HepG2 (cell line): ENCODE data around the gene STAP2. TPM values are rescaled to one million over a fixed set of nuclear protein-coding genes. Genes with fewer than 3 reads are reported as not detected.
A peak's percentile ranks its signal among the peaks of the same experiment; 100 is the strongest.

ENCODE experiments used
- ADNP ChIP-seq: sonication (generic); formaldehyde crosslinking; IDR thresholded peaks from 2 replicates; pipeline ENCODE4 v1.4.0; 2020; ENCODE audit warnings: missing genetic modification reagents
- ASH2L ChIP-seq: fragments of 300-600, 200-600 bp; sonication (generic); IDR thresholded peaks from 2 replicates; pipeline ENCODE4 v1.7.0; 2017; ENCODE audit warnings: low read depth, mild to moderate bottlenecking, moderate library complexity, mixed read lengths, low read length; ENCODE audit not compliant: insufficient read length
- ATF1 ChIP-seq: IDR thresholded peaks from 2 replicates; pipeline ENCODE4 v1.6.1; 2016; ENCODE audit warnings: mild to moderate bottlenecking, control low read depth
- FLYWCH1 ChIP-seq: sonication (generic); formaldehyde crosslinking; IDR thresholded peaks from 2 replicates; pipeline ENCODE4 v1.8.1; 2023; ENCODE audit warnings: mild to moderate bottlenecking, missing genetic modification reagents
- HMGXB3 ChIP-seq: sonication (generic); formaldehyde crosslinking; IDR thresholded peaks from 2 replicates; pipeline ENCODE4 v1.4.0; 2020; ENCODE audit warnings: missing genetic modification reagents, borderline replicate concordance
- HNRNPLL ChIP-seq: fragments of 200-400 bp; formaldehyde crosslinking; IDR thresholded peaks from 2 replicates; pipeline ENCODE4 v1.6.1; 2017; ENCODE audit warnings: mild to moderate bottlenecking, low read depth, low read length; ENCODE audit not compliant: poor library complexity, severe bottlenecking
- KDM1A ChIP-seq: IDR thresholded peaks from 2 replicates; pipeline ENCODE4 v1.6.1; 2016; ENCODE audit warnings: missing compliant biosample characterization
- KLF11 ChIP-seq: IDR thresholded peaks from 2 replicates; pipeline ENCODE4 v1.6.1; 2016; ENCODE audit warnings: missing compliant biosample characterization
- MBNL3 ChIP-seq: fragments of 250-450 bp; sonication (Bioruptor Pico); conservative IDR thresholded peaks from 2 replicates; pipeline ENCODE4 v1.8.0; 2022; ENCODE audit warnings: mild to moderate bottlenecking, inconsistent platforms
- MED13 ChIP-seq: sonication (generic); formaldehyde crosslinking; IDR thresholded peaks from 2 replicates; pipeline ENCODE4 v1.5.0; 2020; ENCODE audit warnings: missing genetic modification reagents
- MTF1 ChIP-seq: sonication (generic); formaldehyde crosslinking; IDR thresholded peaks from 2 replicates; pipeline ENCODE4 v1.5.0; 2020; ENCODE audit warnings: missing genetic modification reagents
- REL ChIP-seq: sonication (generic); formaldehyde crosslinking; conservative IDR thresholded peaks from 2 replicates; pipeline ENCODE4 v1.8.0; 2022; ENCODE audit warnings: mild to moderate bottlenecking, missing genetic modification reagents, moderate library complexity
- SETDB1 ChIP-seq: sonication (generic); formaldehyde crosslinking; IDR thresholded peaks from 2 replicates; pipeline ENCODE4 v1.5.1; 2020; ENCODE audit warnings: missing genetic modification reagents, mild to moderate bottlenecking, borderline replicate concordance
- TBP ChIP-seq: sonication (generic); formaldehyde crosslinking; IDR thresholded peaks from 2 replicates; pipeline ENCODE4 v1.5.0; 2020; ENCODE audit warnings: missing genetic modification reagents
- ZBTB7A ChIP-seq: sonication (generic); formaldehyde crosslinking; IDR thresholded peaks from 2 replicates; pipeline ENCODE4 v1.8.0; 2022; ENCODE audit warnings: mild to moderate bottlenecking, missing genetic modification reagents
- ZFP91 ChIP-seq: sonication (generic); formaldehyde crosslinking; IDR thresholded peaks from 2 replicates; pipeline ENCODE4 v1.9.0; 2022; ENCODE audit warnings: missing genetic modification reagents, mild to moderate bottlenecking, borderline replicate concordance
- ZMYM4 ChIP-seq: sonication (generic); formaldehyde crosslinking; IDR thresholded peaks from 2 replicates; pipeline ENCODE4 v1.8.1; 2023; ENCODE audit warnings: mild to moderate bottlenecking, missing genetic modification reagents
- ZNF3 ChIP-seq: IDR thresholded peaks from 2 replicates; pipeline ENCODE4 v1.7.0; 2017; ENCODE audit warnings: inconsistent platforms
- ZNF546 ChIP-seq: sonication (generic); formaldehyde crosslinking; conservative IDR thresholded peaks from 2 replicates; pipeline ENCODE4 v1.8.1; 2023; ENCODE audit warnings: mild to moderate bottlenecking, missing genetic modification reagents
- ZNF883 ChIP-seq: sonication (generic); formaldehyde crosslinking; IDR thresholded peaks from 2 replicates; pipeline ENCODE4 v1.5.1; 2020; ENCODE audit warnings: mild to moderate bottlenecking, missing genetic modification reagents; ENCODE audit errors: not compliant biosample characterization
- polyA plus RNA-seq, 8 experiments: library from polyadenylated mRNA; depleted of rRNA in 3 of 8; stranded (reverse) in 7 of 8; unstranded in 1 of 8; fragments of >200 nt; fragmentation: Illumina TruSeq in 4 of 8; extraction: Trizol in 4 of 8; gene quantifications; 2 replicates each; pipeline versions ENCODE4 v1.2.1 to v1.2.3, GENCODE V29; 2011 to 2016; ENCODE audit warnings: low read depth in 4 of 8, missing spikeins in 1 of 8, mixed read lengths in 1 of 8; ENCODE audit not compliant: insufficient read depth in 1 of 8
- total RNA-seq, 5 experiments: library from RNA; depleted of rRNA; stranded (reverse); fragments of >200 nt; fragmentation: Illumina TruSeq; extraction: Trizol; gene quantifications; 2 replicates each; pipeline ENCODE4 v1.2.3, GENCODE V29; 2016; ENCODE audit warnings: low read depth in 1 of 5
- TF ChIP-seq, protein P1 (sequence below): sonication (generic); formaldehyde crosslinking; IDR thresholded peaks from 2 replicates; pipeline ENCODE4 v1.4.0; 2020; ENCODE audit warnings: missing genetic modification reagents
- TF ChIP-seq, protein P2 (sequence below): sonication (generic); formaldehyde crosslinking; IDR thresholded peaks from 2 replicates; pipeline ENCODE4 v1.8.0; 2022; ENCODE audit warnings: mild to moderate bottlenecking, missing genetic modification reagents

The STAP2 gene
- total and polyA plus RNA-seq, 2 of the 13 experiments (the other 11 are each of a cell fraction or from before 2014, with no cell fraction given), result 39.0 to 43.7 TPM

DNA sequence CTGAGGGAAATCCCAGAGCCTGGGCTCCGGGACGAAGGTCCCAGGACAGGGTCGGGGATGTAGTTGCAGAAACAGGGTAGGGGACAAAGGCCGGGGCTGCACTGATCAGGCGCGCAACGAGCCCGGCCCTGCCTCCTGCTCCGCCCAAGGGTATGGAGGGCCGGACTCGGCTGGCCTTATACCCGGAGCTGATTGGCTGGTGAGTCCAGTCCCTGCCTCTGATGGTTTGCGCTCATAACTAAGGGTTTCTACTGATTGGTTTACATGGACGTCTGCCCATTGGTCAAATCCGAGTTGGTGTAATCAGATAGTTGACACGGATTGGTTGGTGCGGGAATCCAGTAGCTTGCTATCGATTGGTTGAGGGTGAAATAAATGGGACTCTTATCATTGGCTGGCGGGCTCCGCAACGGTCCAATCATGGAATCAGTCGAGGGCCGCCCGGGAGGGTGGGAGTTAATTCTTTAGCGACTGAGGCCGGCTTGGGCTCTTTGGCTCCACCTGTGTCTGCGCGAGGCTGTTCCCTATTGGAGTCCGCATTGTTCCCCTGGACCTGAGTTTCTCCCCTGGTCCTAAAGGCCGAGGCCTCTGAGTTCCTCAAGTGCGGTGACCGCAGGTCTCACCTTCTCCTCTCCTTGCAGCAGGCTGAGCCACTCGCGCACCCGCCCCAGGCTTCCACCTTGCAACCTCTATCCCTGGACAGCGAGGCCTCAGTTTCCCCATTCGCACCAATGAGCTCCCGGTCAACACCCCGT is 4.2 kb upstream of the STAP2 start (continued):
- TF ChIP-seq, protein P1, sequence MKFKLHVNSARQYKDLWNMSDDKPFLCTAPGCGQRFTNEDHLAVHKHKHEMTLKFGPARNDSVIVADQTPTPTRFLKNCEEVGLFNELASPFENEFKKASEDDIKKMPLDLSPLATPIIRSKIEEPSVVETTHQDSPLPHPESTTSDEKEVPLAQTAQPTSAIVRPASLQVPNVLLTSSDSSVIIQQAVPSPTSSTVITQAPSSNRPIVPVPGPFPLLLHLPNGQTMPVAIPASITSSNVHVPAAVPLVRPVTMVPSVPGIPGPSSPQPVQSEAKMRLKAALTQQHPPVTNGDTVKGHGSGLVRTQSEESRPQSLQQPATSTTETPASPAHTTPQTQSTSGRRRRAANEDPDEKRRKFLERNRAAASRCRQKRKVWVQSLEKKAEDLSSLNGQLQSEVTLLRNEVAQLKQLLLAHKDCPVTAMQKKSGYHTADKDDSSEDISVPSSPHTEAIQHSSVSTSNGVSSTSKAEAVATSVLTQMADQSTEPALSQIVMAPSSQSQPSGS (CRISPR knock-in tag), result peak; percentile 56; the same call in 1 of the 2 replicates
- TF ChIP-seq HNRNPLL (peak; percentile 57), ZMYM4 (CRISPR knock-in tag) (peak; percentile 54), KLF11 (CRISPR knock-in tag) (no peak), SETDB1 (CRISPR knock-in tag) (no peak), ZFP91 (CRISPR knock-in tag) (peak; percentile 61; the same call in 1 of the 2 replicates), MED13 (CRISPR knock-in tag) (peak; percentile 22; the same call in 1 of the 2 replicates), MTF1 (no peak), ZBTB7A (CRISPR knock-in tag) (no peak), FLYWCH1 (CRISPR knock-in tag) (no peak), TBP (CRISPR knock-in tag) (no peak), ZNF546 (CRISPR knock-in tag) (no peak), MBNL3 (CRISPR knock-in tag) (no peak), KDM1A (CRISPR knock-in tag) (no peak), HMGXB3 (CRISPR knock-in tag) (0 out of 2 replicates have a peak, but pooled peaks have one; percentile 82), ADNP (CRISPR knock-in tag) (no peak), ZNF3 (CRISPR knock-in tag) (no peak), REL (CRISPR knock-in tag) (no peak), ZNF883 (CRISPR knock-in tag) (no peak), ASH2L (no peak), ATF1 (CRISPR knock-in tag) (peak; percentile 78)
- TF ChIP-seq, protein P2, sequence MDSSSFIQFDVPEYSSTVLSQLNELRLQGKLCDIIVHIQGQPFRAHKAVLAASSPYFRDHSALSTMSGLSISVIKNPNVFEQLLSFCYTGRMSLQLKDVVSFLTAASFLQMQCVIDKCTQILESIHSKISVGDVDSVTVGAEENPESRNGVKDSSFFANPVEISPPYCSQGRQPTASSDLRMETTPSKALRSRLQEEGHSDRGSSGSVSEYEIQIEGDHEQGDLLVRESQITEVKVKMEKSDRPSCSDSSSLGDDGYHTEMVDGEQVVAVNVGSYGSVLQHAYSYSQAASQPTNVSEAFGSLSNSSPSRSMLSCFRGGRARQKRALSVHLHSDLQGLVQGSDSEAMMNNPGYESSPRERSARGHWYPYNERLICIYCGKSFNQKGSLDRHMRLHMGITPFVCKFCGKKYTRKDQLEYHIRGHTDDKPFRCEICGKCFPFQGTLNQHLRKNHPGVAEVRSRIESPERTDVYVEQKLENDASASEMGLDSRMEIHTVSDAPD, result no peak
